Fibroblast of lung (primary cell): ENCODE measurements around the gene AKAP8. TPM values are rescaled to one million over a fixed set of nuclear protein-coding genes. Genes with fewer than 3 reads are reported as not detected.
"Not testable (repeated sequence)": the region's sequence is repeated elsewhere in the genome, so short reads cannot be mapped to it uniquely, and the experiment has no call there.

Experiments
- DNase-seq, 2 donors: peaks; one replicate each; pipeline versions ENCODE4 v3.0.0 to v3.0.0-alpha.2; 2010; ENCODE audit warnings: low read depth in 2 of 2
- H2AFZ ChIP-seq: 2 replicates; pipeline ENCODE4 v1.5.1; 2012; ENCODE audit warnings: low read length, control low read depth, inconsistent platforms
- H3K27ac ChIP-seq: 2 replicates; pipeline ENCODE4 v1.5.1; 2011; ENCODE audit warnings: low read length, control low read depth; ENCODE audit not compliant: insufficient read depth
- H3K27me3 ChIP-seq: 2 replicates; pipeline ENCODE4 v1.5.1; 2011; ENCODE audit warnings: mild to moderate bottlenecking, low read length; ENCODE audit not compliant: control insufficient read depth, insufficient read depth
- H3K36me3 ChIP-seq: 2 replicates; pipeline ENCODE4 v1.5.1; 2011; ENCODE audit warnings: low read length; ENCODE audit not compliant: control insufficient read depth, insufficient read depth
- H3K4me1 ChIP-seq: 2 replicates; pipeline ENCODE4 v1.5.1; 2011; ENCODE audit warnings: low read length; ENCODE audit not compliant: control insufficient read depth, insufficient read depth; ENCODE audit errors: extremely low read depth
- H3K4me2 ChIP-seq: 2 replicates; pipeline ENCODE4 v1.5.1; 2011; ENCODE audit warnings: low read length, control low read depth; ENCODE audit not compliant: insufficient read depth; ENCODE audit errors: extremely low read depth
- H3K4me3 ChIP-seq, 4 experiments: fragments of 200-600 bp in 1 of 4; sonication (generic) in 1 of 4; replicated peaks in 1 of 4; 2 replicates each; pipeline ENCODE4 v1.5.1; 2011 to 2016; ENCODE audit warnings: low read length in 4 of 4, low read depth in 3 of 4, mild to moderate bottlenecking in 3 of 4, control low read depth in 2 of 4, inconsistent platforms in 1 of 4, mixed read lengths in 1 of 4; ENCODE audit not compliant: insufficient read depth in 1 of 4; ENCODE audit errors: control extremely low read depth in 1 of 4
- H3K79me2 ChIP-seq: 2 replicates; pipeline ENCODE4 v1.5.1; 2012; ENCODE audit warnings: mild to moderate bottlenecking, low read length, inconsistent platforms; ENCODE audit not compliant: control insufficient read depth, insufficient read depth
- H3K9ac ChIP-seq: 2 replicates; pipeline ENCODE4 v1.5.1; 2011; ENCODE audit warnings: mild to moderate bottlenecking, low read length, control low read depth; ENCODE audit not compliant: insufficient read depth
- H3K9me3 ChIP-seq: 2 replicates; pipeline ENCODE4 v1.5.1; 2012; ENCODE audit warnings: low read depth, low read length; ENCODE audit not compliant: control insufficient read depth, insufficient read depth
- H4K20me1 ChIP-seq: 2 replicates; pipeline ENCODE4 v1.5.1; 2011; ENCODE audit warnings: low read length; ENCODE audit not compliant: control insufficient read depth, insufficient read depth; ENCODE audit errors: extremely low read depth
- EZH2 ChIP-seq: IDR thresholded peaks from 2 replicates; pipeline ENCODE4 v1.5.1; 2012; ENCODE audit warnings: low read length, control low read depth, mild to moderate bottlenecking; ENCODE audit errors: missing control alignments
- polyA plus RNA-seq, 2 donors: library from polyadenylated mRNA; depleted of rRNA in 1 of 2; stranded (reverse) in 1 of 2; unstranded in 1 of 2; fragments of >200 nt; gene quantifications; 2 replicates each; pipeline ENCODE4 v1.2.1, GENCODE V29; 2011 to 2012; ENCODE audit warnings: missing spikeins in 1 of 2
- total RNA-seq: library from RNA; depleted of rRNA; stranded (reverse); fragments of >200 nt; gene quantifications from 2 replicates; pipeline ENCODE4 v1.2.1, GENCODE V29; 2014
- TF ChIP-seq, protein P1 (sequence below), 2 donors: IDR thresholded peaks in 1 of 2; conservative IDR thresholded peaks in 1 of 2; 1 replicate in 1 of 2; 2 replicates in 1 of 2; pipeline ENCODE4 v1.5.1; 2011 to 2012; ENCODE audit warnings: low read length in 2 of 2, control low read depth in 1 of 2, inconsistent platforms in 1 of 2, low read depth in 1 of 2, mild to moderate bottlenecking in 1 of 2

The AKAP8 gene
- total and polyA plus RNA-seq, 2 donors (not counting 1 experiment from before 2014, with no cell fraction given): 9.9 to 13.0 TPM

DNA sequence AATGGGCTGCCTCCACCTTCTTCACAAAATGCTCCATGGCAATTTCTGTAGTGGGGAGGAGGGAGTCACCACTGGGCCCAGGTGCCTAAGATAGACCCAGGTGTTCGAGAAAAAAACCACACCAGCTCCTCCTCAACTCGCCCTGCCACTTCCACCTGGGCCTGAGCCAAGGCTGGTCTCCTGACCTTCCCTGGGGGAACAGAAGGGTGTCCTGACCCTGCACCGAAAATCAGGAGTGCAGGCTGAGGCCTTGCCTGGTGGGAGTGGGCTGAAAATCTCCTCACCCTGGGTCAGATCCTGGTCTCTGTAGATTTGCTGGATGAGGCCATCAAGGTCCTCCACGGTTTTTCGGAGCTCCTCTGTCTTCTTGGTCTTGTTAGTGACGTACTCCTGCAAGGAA lies 17.6 kb upstream of the AKAP8 start:
- Histone ChIP-seq H3K36me3 (peaks cover 44% of the 10 kb centered on the region), H3K79me2 (peaks cover 12% of the 10 kb centered on the region), H3K4me1 (no peaks in the 10 kb centered on the region), H3K9me3 (no peaks in the 10 kb centered on the region), H3K4me3 (no peak overlapping the region), H3K4me2 (no peak overlapping the region), H3K9ac (no peak overlapping the region), H3K27me3 (no peaks in the 10 kb centered on the region), H3K27ac (no peak overlapping the region), H2AFZ (no peak overlapping the region), H4K20me1 (no peaks in the 10 kb centered on the region)
- DNase-seq: no peak
- TF ChIP-seq EZH2: no peak
- TF ChIP-seq, protein P1, sequence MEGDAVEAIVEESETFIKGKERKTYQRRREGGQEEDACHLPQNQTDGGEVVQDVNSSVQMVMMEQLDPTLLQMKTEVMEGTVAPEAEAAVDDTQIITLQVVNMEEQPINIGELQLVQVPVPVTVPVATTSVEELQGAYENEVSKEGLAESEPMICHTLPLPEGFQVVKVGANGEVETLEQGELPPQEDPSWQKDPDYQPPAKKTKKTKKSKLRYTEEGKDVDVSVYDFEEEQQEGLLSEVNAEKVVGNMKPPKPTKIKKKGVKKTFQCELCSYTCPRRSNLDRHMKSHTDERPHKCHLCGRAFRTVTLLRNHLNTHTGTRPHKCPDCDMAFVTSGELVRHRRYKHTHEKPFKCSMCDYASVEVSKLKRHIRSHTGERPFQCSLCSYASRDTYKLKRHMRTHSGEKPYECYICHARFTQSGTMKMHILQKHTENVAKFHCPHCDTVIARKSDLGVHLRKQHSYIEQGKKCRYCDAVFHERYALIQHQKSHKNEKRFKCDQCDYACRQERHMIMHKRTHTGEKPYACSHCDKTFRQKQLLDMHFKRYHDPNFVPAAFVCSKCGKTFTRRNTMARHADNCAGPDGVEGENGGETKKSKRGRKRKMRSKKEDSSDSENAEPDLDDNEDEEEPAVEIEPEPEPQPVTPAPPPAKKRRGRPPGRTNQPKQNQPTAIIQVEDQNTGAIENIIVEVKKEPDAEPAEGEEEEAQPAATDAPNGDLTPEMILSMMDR (conservative IDR thresholded peaks at IDR 0.05 in 1 of 2, IDR thresholded peaks at IDR 0.05 in 1 of 2; ENCODE audit: low read depth in 1 of 2, low read length in 2 of 2): no peak

- Histone ChIP-seq H3K4me1 (no peaks in the 10 kb centered on the region), H4K20me1 (no peaks in the 10 kb centered on the region), H3K9me3 (no peaks in the 10 kb centered on the region), H2AFZ (no peak overlapping the region), H3K4me3 (no peak overlapping the region), H3K79me2 (peaks cover 7% of the 10 kb centered on the region), H3K36me3 (peaks cover 43% of the 10 kb centered on the region), H3K9ac (no peak overlapping the region), H3K27ac (no peak overlapping the region), H3K4me2 (no peak overlapping the region), H3K27me3 (no peaks in the 10 kb centered on the region)
- TF ChIP-seq, protein P1 (conservative IDR thresholded peaks at IDR 0.05 in 1 of 2, IDR thresholded peaks at IDR 0.05 in 1 of 2; ENCODE audit: low read depth in 1 of 2, low read length in 2 of 2): no peak
- no peak for TF ChIP-seq EZH2
- no peak for DNase-seq
Measured at GRCh38 chr19:15396436-15396835, 16.8 kb upstream of the AKAP8 start.

DNA sequence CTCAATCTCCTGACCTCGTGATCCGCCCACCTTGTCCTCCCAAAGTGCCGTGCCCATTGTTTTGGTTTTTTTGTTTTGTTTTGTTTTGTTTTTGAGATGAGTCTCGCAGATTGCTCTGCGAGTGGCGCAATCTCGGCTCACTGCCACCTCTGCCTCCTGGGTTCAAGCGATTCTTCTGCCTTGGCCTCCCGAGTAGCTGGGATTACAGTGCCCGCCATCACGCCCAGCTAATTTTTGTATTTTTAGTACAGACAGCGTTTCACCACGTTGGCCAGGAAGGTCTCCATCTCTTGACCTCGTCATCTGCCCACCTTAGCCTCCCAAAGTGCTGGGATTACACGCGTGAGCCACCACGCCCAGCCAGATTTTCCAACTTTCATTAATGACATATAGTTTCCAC lies 15.7 kb upstream of the AKAP8 start:
- not testable (repeated sequence) for H3K4me1 ChIP-seq, H3K27ac ChIP-seq, H3K4me2 ChIP-seq, H3K79me2 ChIP-seq, DNase-seq, H3K4me3 ChIP-seq, H3K27me3 ChIP-seq, H4K20me1 ChIP-seq, H3K9ac ChIP-seq, H2AFZ ChIP-seq, H3K9me3 ChIP-seq
- peaks cover 38% of the 10 kb centered on the region for H3K36me3 ChIP-seq
